Tongue (tissue), 2 donors: ENCODE results near the gene CCDC124. TPM values are rescaled to one million over a fixed set of nuclear protein-coding genes. Genes with fewer than 3 reads are reported as not detected.
"Not testable (repeated sequence)": the region's sequence is repeated elsewhere in the genome, so short reads cannot be mapped to it uniquely, and the experiment has no call there.

Experiments
- DNase-seq: peaks from one replicate; pipeline ENCODE4 v3.0.0-alpha.2; 2015
- total RNA-seq: library from RNA; depleted of rRNA; stranded (reverse); fragments of >200 nt; gene quantifications from one replicate; pipeline ENCODE4 v1.2.3, GENCODE V29; 2014

The CCDC124 gene
- 37.2 TPM for total RNA-seq

- DNase-seq = peak; percentile 96
Observed at GRCh38 chr19:17932485-17933338, at the start of gene CCDC124. Gene CCDC124, plus strand, starts transcription at chr19:17933015. Its CDS starts 3,406 bp downstream, at chr19:17936421.

GRCh38 chr19:17883627-17884410 is 49.0 kb upstream of the CCDC124 start:
- no peak for DNase-seq

GRCh38 chr19:17886515-17886914 is 46.3 kb upstream of the CCDC124 start:
- no peak for DNase-seq

- DNase-seq = not testable (repeated sequence)
Observed at GRCh38 chr19:17887221-17887620, 45.6 kb upstream of the CCDC124 start.

- no peak for DNase-seq
Observed at GRCh38 chr19:17888260-17888659, 44.6 kb upstream of the CCDC124 start.

- peak; percentile 74 for DNase-seq
Observed at GRCh38 chr19:17889609-17890214, 43.1 kb upstream of the CCDC124 start.

- DNase-seq = no peak
Observed at GRCh38 chr19:17893766-17894165, 39.0 kb upstream of the CCDC124 start.

- DNase-seq = peak; percentile 21
Observed at GRCh38 chr19:17902701-17903100, 30.1 kb upstream of the CCDC124 start.

GRCh38 chr19:17908244-17908643 is 24.6 kb upstream of the CCDC124 start:
- no peak for DNase-seq

GRCh38 chr19:17909003-17909732 is 23.6 kb upstream of the CCDC124 start:
- DNase-seq = no peak

GRCh38 chr19:17910791-17911360 is 21.9 kb upstream of the CCDC124 start:
- no peak for DNase-seq

GRCh38 chr19:17915940-17916593 is 16.7 kb upstream of the CCDC124 start:
- DNase-seq = no peak

- not testable (repeated sequence) for DNase-seq
Observed at GRCh38 chr19:17918151-17918550, 14.7 kb upstream of the CCDC124 start.

- DNase-seq = not testable (repeated sequence)
Observed at GRCh38 chr19:17919122-17919521, 13.7 kb upstream of the CCDC124 start.

- no peak for DNase-seq
Observed at GRCh38 chr19:17920527-17920926, 12.3 kb upstream of the CCDC124 start.

- no peak for DNase-seq
Observed at GRCh38 chr19:17922138-17922537, 10.7 kb upstream of the CCDC124 start.

- DNase-seq = no peak
Observed at GRCh38 chr19:17926044-17926443, 6.8 kb upstream of the CCDC124 start.

- no peak for DNase-seq
Observed at GRCh38 chr19:17929056-17929455, 3.8 kb upstream of the CCDC124 start.

GRCh38 chr19:17931532-17932191 is 1.2 kb upstream of the CCDC124 start:
- DNase-seq = no peak

- no peak for DNase-seq
Observed at GRCh38 chr19:17933414-17934129, 757 bp downstream of the CCDC124 start.
